Midbrain (tissue), 1 donor: ENCODE results near the gene USP17L22.
"Not testable (repeated sequence)": the region's sequence is repeated elsewhere in the genome, so short reads cannot be mapped to it uniquely, and the experiment has no call there.

Experiments used
- DNase-seq: peaks from one replicate; lab custom pipeline; 2025; lab: John Stamatoyannopoulos, UW

Gene USP17L22

GRCh38 chr4:9267319-9267718 lies at the start of gene USP17L22:
Gene USP17L22 (plus strand): TSS chr4:9267619. CDS start chr4:9267619, 0 bp downstream.
- DNase-seq = not testable (repeated sequence)

DNA sequence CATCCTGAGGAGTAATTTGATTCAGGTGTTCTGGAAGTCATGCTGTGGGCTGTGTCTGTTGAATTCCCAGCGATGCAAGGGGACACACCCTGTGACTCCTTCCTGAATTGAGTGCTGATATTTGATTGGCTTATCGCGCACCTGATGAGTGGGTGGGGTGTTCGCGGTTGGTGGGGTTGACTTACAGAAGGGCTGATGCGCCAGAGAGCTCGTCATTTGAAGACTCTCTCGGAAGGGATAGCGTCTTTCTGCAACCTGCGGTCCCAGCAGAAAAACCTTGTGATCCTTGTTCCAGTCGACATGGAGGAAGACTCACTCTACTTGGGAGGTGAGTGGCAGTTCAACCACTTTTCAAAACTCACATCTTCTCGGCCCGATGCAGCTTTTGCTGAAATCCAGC lies 47.6 kb upstream of the USP17L22 start, which contains the start of gene USP17L12:
TSS of gene USP17L12 (plus strand) at position 301 of the 400 bp plus-strand sequence. CDS start at position 301, 0 bp downstream.
- DNase-seq = not testable (repeated sequence)

GRCh38 chr4:9224596-9224995 lies 42.8 kb upstream of the USP17L22 start, which contains the start of gene USP17L13:
Gene USP17L13 (plus strand): TSS chr4:9224896. CDS start chr4:9224896, 0 bp downstream.
- not testable (repeated sequence) for DNase-seq

DNA sequence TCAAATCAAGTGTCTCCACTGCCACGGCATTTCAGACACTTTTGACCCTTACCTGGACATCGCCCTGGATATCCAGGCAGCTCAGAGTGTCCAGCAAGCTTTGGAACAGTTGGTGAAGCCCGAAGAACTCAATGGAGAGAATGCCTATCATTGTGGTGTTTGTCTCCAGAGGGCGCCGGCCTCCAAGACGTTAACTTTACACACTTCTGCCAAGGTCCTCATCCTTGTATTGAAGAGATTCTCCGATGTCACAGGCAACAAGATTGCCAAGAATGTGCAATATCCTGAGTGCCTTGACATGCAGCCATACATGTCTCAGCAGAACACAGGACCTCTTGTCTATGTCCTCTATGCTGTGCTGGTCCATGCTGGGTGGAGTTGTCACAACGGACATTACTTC lies 37.2 kb upstream of the USP17L22 start:
- DNase-seq = not testable (repeated sequence)

- DNase-seq = not testable (repeated sequence)
These were observed 33.3 kb upstream of the USP17L22 start, which contains the start of gene USP17L15 for GRCh38 chr4:9234085-9234484. Gene USP17L15 (plus strand): TSS chr4:9234385. CDS start chr4:9234385, 0 bp downstream.

DNA sequence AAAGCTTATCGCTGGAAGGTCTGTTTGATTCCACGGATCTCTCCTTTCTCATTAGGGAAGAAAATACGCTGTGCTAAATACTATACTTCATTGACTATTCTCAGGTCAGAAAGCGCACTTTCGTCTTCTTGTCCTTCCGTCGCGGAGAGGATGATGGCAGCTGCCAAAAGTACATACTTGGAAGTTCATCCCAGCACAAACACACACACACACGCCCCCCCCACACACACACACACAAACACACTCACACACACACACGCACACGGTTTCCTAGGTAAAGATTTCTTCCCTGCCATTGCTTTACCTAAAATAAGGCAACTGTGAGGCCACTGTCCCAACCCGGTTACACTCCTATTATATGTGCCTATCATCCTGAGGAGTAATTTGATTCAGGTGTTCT lies 29.0 kb upstream of the USP17L22 start:
- DNase-seq = not testable (repeated sequence)

- not testable (repeated sequence) for DNase-seq
These were observed 23.8 kb upstream of the USP17L22 start, which contains the start of gene USP17L17 for GRCh38 chr4:9243579-9243978. Gene USP17L17 (plus strand): TSS chr4:9243879. CDS start chr4:9243879, 0 bp downstream.

DNA sequence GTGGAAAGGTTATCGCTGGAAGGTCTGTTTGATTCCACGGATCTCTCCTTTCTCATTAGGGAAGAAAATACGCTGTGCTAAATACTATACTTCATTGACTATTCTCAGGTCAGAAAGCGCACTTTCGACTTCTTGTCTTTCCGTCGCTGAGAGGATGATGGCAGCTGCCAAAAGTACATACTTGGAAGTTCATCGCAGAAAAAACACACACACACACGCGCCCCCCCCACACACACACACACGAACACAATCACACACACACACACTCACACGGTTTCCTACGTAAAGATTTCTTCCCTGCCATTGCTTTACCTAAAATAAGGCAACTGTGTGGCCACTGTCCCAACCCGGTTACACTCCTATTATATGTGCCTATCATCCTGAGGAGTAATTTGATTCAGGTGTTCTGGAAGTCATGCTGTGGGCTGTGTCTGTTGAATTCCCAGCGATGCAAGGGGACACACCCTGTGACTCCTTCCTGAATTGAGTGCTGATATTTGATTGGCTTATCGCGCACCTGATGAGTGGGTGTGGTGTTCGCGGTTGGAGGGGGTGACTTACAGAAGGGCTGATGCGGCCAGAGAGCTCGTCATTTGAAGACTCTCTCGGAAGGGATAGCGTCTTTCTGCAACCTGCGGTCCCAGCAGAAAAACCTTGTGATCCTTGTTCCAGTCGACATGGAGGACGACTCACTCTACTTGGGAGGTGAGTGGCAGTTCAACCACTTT lies 19.3 kb upstream of the USP17L22 start, which contains the start of gene USP17L18:
TSS of gene USP17L18 (plus strand) at position 678 of the 728 bp plus-strand sequence. CDS start at position 678, 0 bp downstream.
- not testable (repeated sequence) for DNase-seq

- DNase-seq = not testable (repeated sequence)
These were observed 14.3 kb upstream of the USP17L22 start, which contains the start of gene USP17L19 for GRCh38 chr4:9253078-9253477. Gene USP17L19 (plus strand): TSS chr4:9253378. CDS start chr4:9253378, 0 bp downstream.

- not testable (repeated sequence) for DNase-seq
These were observed 9.6 kb upstream of the USP17L22 start, which contains the start of gene USP17L20 for GRCh38 chr4:9257824-9258223. Gene USP17L20 (plus strand): TSS chr4:9258124. CDS start chr4:9258124, 0 bp downstream.

DNA sequence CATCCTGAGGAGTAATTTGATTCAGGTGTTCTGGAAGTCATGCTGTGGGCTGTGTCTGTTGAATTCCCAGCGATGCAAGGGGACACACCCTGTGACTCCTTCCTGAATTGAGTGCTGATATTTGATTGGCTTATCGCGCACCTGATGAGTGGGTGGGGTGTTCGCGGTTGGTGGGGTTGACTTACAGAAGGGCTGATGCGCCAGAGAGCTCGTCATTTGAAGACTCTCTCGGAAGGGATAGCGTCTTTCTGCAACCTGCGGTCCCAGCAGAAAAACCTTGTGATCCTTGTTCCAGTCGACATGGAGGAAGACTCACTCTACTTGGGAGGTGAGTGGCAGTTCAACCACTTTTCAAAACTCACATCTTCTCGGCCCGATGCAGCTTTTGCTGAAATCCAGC lies 4.8 kb upstream of the USP17L22 start, which contains the start of gene USP17L21:
TSS of gene USP17L21 (plus strand) at position 301 of the 400 bp plus-strand sequence. CDS start at position 301, 0 bp downstream.
- not testable (repeated sequence) for DNase-seq

- not testable (repeated sequence) for DNase-seq
These were observed 4.3 kb downstream of the USP17L22 start for GRCh38 chr4:9271719-9272118.
